HFFc6 (cell line): ENCODE data around the gene LMNA. TPM values are rescaled to one million over a fixed set of nuclear protein-coding genes. Genes with fewer than 3 reads are reported as not detected.

Experiments
- DNase-seq: peaks from one replicate; pipeline ENCODE4 v3.0.0-alpha.2; 2018
- H3K27ac Mint-ChIP-seq: 2 replicates; pipeline ENCODE4 v1.8.0; 2020; ENCODE audit warnings: mild to moderate bottlenecking, mixed read lengths
- H3K27me3 Mint-ChIP-seq: 2 replicates; pipeline ENCODE4 v1.8.0; 2021; ENCODE audit warnings: mild to moderate bottlenecking, moderate library complexity, mixed read lengths; ENCODE audit not compliant: insufficient read depth
- H3K36me3 Mint-ChIP-seq: 2 replicates; pipeline ENCODE4 v1.8.0; 2021; ENCODE audit warnings: low read depth, mixed read lengths
- H3K4me1 Mint-ChIP-seq: 2 replicates; pipeline ENCODE4 v1.8.0; 2020; ENCODE audit warnings: low read depth, mixed read lengths
- H3K4me3 Mint-ChIP-seq: 2 replicates; pipeline ENCODE4 v1.8.0; 2020; ENCODE audit warnings: mild to moderate bottlenecking, moderate library complexity, mixed read lengths
- H3K9me3 Mint-ChIP-seq: 2 replicates; pipeline ENCODE4 v1.8.0; 2020; ENCODE audit warnings: mild to moderate bottlenecking, mixed read lengths
- CTCF ChIP-seq: fragments of 200-600 bp; sonication (generic); IDR thresholded peaks from 2 replicates; pipeline ENCODE4 v1.5.0; 2021; ENCODE audit warnings: antibody characterized with exemption, mild to moderate bottlenecking
- total RNA-seq, 6 experiments: library from RNA; stranded (reverse); fragmentation: NEBNext Ultra II Directional; extraction: Animal tissue kit (Norgen Biotek cat#: 25700); gene quantifications; 2 replicates in 1 of 6; 3 replicates in 5 of 6; pipeline ENCODE4 v1.2.3, GENCODE V29; 2021

The LMNA gene
- total RNA-seq, 6 experiments from 2014 or later, result 1,238 to 1,664 (median 1,535) TPM

GRCh38 chr1:156106624-156107488, 7.7 kb upstream of the LMNA start:
- TF ChIP-seq CTCF, result no peak
- DNase-seq, result peak; percentile 49
- H3K27ac Mint-ChIP-seq, result peak overlapping the region; percentile 99
- H3K4me3 Mint-ChIP-seq, result peak overlapping the region; percentile 82
- no peaks in the 10 kb centered on the region for H3K36me3 Mint-ChIP-seq
- H3K9me3 Mint-ChIP-seq, result no peaks in the 10 kb centered on the region
- H3K27me3 Mint-ChIP-seq, result peaks cover 5% of the 10 kb centered on the region; the same call in 1 of the 2 replicates
- peaks cover 75% of the 10 kb centered on the region for H3K4me1 Mint-ChIP-seq

GRCh38 chr1:156108057-156108456, 6.5 kb upstream of the LMNA start:
- Mint-ChIP-seq H3K27ac (peak overlapping the region; percentile 54), H3K9me3 (no peaks in the 10 kb centered on the region), H3K27me3 (peaks cover 5% of the 10 kb centered on the region; the same call in 1 of the 2 replicates), H3K4me3 (no peak overlapping the region), H3K4me1 (peaks cover 75% of the 10 kb centered on the region), H3K36me3 (no peaks in the 10 kb centered on the region)
- TF ChIP-seq CTCF, result no peak
- DNase-seq, result no peak

GRCh38 chr1:156108664-156109241, 5.8 kb upstream of the LMNA start:
- Mint-ChIP-seq H3K27me3 (peaks cover 2% of the 10 kb centered on the region; the same call in 1 of the 2 replicates), H3K4me3 (no peak overlapping the region), H3K4me1 (peaks cover 75% of the 10 kb centered on the region), H3K27ac (no peak overlapping the region; the same call in 1 of the 2 replicates), H3K9me3 (no peaks in the 10 kb centered on the region), H3K36me3 (no peaks in the 10 kb centered on the region)
- TF ChIP-seq CTCF, result no peak
- DNase-seq, result no peak

- H3K9me3 Mint-ChIP-seq, result peaks cover 8% of the 10 kb centered on the region
- DNase-seq, result no peak
- H3K36me3 Mint-ChIP-seq, result peaks cover 10% of the 10 kb centered on the region
- H3K4me3 Mint-ChIP-seq, result no peak overlapping the region
- H3K4me1 Mint-ChIP-seq, result peaks cover 65% of the 10 kb centered on the region
- TF ChIP-seq CTCF, result no peak
- H3K27me3 Mint-ChIP-seq, result peaks cover 9% of the 10 kb centered on the region
- no peak overlapping the region for H3K27ac Mint-ChIP-seq
These were observed 4.3 kb upstream of the LMNA start for GRCh38 chr1:156110252-156110651.

GRCh38 chr1:156111355-156111962, 3.1 kb upstream of the LMNA start:
- DNase-seq, result no peak
- no peak overlapping the region for H3K27ac Mint-ChIP-seq
- peaks cover 54% of the 10 kb centered on the region for H3K4me1 Mint-ChIP-seq

More at GRCh38 chr1:156111355-156111962, 3.1 kb upstream of the LMNA start:
- H3K27me3 Mint-ChIP-seq, result peaks cover 21% of the 10 kb centered on the region
- H3K9me3 Mint-ChIP-seq, result peaks cover 17% of the 10 kb centered on the region
- H3K4me3 Mint-ChIP-seq, result no peak overlapping the region
- peaks cover 22% of the 10 kb centered on the region for H3K36me3 Mint-ChIP-seq
- TF ChIP-seq CTCF, result no peak
